Measurements from ENCODE around the gene MORF4L1. TPM values are rescaled to one million over a fixed set of nuclear protein-coding genes. Genes with fewer than 3 reads are reported as not detected.

MORF4L1 gene
- total and polyA plus RNA-seq, 2 experiments from 2014 or later, result 520 to 571 TPM

DNA sequence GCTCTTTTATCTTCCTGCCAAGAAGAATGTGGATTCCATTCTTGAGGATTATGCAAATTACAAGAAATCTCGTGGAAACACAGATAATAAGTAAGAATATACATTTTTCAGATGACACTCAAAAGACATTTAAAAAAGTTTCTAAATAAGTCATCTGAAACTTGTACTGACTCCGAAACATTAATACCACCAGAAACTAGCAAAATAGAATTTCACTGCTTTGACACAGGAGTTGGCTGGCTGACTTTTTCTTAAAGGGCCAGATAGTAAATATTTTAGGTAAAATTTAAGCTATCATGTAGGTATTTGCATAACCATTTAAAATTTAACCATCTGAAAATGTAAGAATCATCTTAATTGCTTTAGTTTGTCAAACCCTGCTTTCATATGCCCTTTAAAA lies 20.8 kb downstream of the MORF4L1 start:
- H3K27ac Mint-ChIP-seq, result no peak overlapping the region
- Histone ChIP-seq H3F3A (replicated peaks; ENCODE audit: low read depth) (peaks cover 5% of the 10 kb centered on the region; the same call in 1 of the 2 replicates), H3K4me1 (ENCODE audit: insufficient read depth) (no peaks in the 10 kb centered on the region), H2AFZ (no peak overlapping the region), H3K9me2 (ENCODE audit: insufficient read depth) (no peaks in the 10 kb centered on the region), H3K4me2 (no peak overlapping the region), H3K79me2 (replicated peaks; ENCODE audit: insufficient read depth) (peaks cover 98% of the 10 kb centered on the region), H3K27me3 (ENCODE audit: insufficient read depth) (no peaks in the 10 kb centered on the region), H3K4me3 (no peak overlapping the region), H4K20me1 (replicated peaks; ENCODE audit: insufficient read depth) (peaks cover 58% of the 10 kb centered on the region), H3K36me3 (ENCODE audit: insufficient read depth) (peaks cover 95% of the 10 kb centered on the region), H3K27ac (ENCODE audit: low read depth) (no peak overlapping the region)
- ATAC-seq (no peak), DNase-seq (ENCODE audit: low spot score) (no peak)
- H3K4me3 Mint-ChIP-seq, result no peak overlapping the region
- peaks cover 100% of the 10 kb centered on the region for H3K36me3 Mint-ChIP-seq (ENCODE audit: low read depth)
- peaks cover 4% of the 10 kb centered on the region for H3K27me3 Mint-ChIP-seq (ENCODE audit: insufficient read depth, low read depth, poor library complexity)
- no peaks in the 10 kb centered on the region for H3K4me1 Mint-ChIP-seq
- no peak for TF ChIP-seq EZH2phosphoT487 (IDR thresholded peaks at IDR 0.05; ENCODE audit: unreplicated experiment)
- TF ChIP-seq, protein P1, sequence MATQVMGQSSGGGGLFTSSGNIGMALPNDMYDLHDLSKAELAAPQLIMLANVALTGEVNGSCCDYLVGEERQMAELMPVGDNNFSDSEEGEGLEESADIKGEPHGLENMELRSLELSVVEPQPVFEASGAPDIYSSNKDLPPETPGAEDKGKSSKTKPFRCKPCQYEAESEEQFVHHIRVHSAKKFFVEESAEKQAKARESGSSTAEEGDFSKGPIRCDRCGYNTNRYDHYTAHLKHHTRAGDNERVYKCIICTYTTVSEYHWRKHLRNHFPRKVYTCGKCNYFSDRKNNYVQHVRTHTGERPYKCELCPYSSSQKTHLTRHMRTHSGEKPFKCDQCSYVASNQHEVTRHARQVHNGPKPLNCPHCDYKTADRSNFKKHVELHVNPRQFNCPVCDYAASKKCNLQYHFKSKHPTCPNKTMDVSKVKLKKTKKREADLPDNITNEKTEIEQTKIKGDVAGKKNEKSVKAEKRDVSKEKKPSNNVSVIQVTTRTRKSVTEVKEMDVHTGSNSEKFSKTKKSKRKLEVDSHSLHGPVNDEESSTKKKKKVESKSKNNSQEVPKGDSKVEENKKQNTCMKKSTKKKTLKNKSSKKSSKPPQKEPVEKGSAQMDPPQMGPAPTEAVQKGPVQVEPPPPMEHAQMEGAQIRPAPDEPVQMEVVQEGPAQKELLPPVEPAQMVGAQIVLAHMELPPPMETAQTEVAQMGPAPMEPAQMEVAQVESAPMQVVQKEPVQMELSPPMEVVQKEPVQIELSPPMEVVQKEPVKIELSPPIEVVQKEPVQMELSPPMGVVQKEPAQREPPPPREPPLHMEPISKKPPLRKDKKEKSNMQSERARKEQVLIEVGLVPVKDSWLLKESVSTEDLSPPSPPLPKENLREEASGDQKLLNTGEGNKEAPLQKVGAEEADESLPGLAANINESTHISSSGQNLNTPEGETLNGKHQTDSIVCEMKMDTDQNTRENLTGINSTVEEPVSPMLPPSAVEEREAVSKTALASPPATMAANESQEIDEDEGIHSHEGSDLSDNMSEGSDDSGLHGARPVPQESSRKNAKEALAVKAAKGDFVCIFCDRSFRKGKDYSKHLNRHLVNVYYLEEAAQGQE (IDR thresholded peaks at IDR 0.05; ENCODE audit: unreplicated experiment), result no peak
- no peak for TF ChIP-seq EZH2 (IDR thresholded peaks at IDR 0.05; ENCODE audit: low read depth, unreplicated experiment)
- TF ChIP-seq POLR2AphosphoS5 (IDR thresholded peaks at IDR 0.05; ENCODE audit: low read depth), result no peak
- TF ChIP-seq, protein P2, sequence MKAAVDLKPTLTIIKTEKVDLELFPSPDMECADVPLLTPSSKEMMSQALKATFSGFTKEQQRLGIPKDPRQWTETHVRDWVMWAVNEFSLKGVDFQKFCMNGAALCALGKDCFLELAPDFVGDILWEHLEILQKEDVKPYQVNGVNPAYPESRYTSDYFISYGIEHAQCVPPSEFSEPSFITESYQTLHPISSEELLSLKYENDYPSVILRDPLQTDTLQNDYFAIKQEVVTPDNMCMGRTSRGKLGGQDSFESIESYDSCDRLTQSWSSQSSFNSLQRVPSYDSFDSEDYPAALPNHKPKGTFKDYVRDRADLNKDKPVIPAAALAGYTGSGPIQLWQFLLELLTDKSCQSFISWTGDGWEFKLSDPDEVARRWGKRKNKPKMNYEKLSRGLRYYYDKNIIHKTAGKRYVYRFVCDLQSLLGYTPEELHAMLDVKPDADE (IDR thresholded peaks at IDR 0.05), result no peak
- TF ChIP-seq STAT1 (IDR thresholded peaks at IDR 0.05; ENCODE audit: unreplicated experiment), result no peak
- TF ChIP-seq, protein P3, sequence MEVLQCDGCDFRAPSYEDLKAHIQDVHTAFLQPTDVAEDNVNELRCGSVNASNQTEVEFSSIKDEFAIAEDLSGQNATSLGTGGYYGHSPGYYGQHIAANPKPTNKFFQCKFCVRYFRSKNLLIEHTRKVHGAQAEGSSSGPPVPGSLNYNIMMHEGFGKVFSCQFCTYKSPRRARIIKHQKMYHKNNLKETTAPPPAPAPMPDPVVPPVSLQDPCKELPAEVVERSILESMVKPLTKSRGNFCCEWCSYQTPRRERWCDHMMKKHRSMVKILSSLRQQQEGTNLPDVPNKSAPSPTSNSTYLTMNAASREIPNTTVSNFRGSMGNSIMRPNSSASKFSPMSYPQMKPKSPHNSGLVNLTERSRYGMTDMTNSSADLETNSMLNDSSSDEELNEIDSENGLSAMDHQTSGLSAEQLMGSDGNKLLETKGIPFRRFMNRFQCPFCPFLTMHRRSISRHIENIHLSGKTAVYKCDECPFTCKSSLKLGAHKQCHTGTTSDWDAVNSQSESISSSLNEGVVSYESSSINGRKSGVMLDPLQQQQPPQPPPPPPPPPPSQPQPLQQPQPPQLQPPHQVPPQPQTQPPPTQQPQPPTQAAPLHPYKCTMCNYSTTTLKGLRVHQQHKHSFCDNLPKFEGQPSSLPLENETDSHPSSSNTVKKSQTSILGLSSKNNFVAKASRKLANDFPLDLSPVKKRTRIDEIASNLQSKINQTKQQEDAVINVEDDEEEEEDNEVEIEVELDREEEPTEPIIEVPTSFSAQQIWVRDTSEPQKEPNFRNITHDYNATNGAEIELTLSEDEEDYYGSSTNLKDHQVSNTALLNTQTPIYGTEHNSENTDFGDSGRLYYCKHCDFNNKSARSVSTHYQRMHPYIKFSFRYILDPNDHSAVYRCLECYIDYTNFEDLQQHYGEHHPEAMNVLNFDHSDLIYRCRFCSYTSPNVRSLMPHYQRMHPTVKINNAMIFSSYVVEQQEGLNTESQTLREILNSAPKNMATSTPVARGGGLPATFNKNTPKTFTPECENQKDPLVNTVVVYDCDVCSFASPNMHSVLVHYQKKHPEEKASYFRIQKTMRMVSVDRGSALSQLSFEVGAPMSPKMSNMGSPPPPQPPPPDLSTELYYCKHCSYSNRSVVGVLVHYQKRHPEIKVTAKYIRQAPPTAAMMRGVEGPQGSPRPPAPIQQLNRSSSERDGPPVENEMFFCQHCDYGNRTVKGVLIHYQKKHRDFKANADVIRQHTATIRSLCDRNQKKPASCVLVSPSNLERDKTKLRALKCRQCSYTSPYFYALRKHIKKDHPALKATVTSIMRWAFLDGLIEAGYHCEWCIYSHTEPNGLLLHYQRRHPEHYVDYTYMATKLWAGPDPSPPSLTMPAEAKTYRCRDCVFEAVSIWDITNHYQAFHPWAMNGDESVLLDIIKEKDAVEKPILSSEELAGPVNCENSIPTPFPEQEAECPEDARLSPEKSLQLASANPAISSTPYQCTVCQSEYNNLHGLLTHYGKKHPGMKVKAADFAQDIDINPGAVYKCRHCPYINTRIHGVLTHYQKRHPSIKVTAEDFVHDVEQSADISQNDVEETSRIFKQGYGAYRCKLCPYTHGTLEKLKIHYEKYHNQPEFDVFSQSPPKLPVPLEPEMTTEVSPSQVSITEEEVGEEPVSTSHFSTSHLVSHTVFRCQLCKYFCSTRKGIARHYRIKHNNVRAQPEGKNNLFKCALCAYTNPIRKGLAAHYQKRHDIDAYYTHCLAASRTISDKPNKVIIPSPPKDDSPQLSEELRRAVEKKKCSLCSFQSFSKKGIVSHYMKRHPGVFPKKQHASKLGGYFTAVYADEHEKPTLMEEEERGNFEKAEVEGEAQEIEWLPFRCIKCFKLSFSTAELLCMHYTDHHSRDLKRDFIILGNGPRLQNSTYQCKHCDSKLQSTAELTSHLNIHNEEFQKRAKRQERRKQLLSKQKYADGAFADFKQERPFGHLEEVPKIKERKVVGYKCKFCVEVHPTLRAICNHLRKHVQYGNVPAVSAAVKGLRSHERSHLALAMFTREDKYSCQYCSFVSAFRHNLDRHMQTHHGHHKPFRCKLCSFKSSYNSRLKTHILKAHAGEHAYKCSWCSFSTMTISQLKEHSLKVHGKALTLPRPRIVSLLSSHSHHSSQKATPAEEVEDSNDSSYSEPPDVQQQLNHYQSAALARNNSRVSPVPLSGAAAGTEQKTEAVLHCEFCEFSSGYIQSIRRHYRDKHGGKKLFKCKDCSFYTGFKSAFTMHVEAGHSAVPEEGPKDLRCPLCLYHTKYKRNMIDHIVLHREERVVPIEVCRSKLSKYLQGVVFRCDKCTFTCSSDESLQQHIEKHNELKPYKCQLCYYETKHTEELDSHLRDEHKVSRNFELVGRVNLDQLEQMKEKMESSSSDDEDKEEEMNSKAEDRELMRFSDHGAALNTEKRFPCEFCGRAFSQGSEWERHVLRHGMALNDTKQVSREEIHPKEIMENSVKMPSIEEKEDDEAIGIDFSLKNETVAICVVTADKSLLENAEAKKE (CRISPR knock-in tag; IDR thresholded peaks at IDR 0.05), result no peak
- no peak for TF ChIP-seq CREB1 (CRISPR knock-in tag; IDR thresholded peaks at IDR 0.05; ENCODE audit: low read depth)
- TF ChIP-seq JUNB (IDR thresholded peaks at IDR 0.05; ENCODE audit: unreplicated experiment), result no peak
- no peak for TF ChIP-seq ZNF114 (CRISPR knock-in tag; IDR thresholded peaks at IDR 0.05)
- TF ChIP-seq, protein P4, sequence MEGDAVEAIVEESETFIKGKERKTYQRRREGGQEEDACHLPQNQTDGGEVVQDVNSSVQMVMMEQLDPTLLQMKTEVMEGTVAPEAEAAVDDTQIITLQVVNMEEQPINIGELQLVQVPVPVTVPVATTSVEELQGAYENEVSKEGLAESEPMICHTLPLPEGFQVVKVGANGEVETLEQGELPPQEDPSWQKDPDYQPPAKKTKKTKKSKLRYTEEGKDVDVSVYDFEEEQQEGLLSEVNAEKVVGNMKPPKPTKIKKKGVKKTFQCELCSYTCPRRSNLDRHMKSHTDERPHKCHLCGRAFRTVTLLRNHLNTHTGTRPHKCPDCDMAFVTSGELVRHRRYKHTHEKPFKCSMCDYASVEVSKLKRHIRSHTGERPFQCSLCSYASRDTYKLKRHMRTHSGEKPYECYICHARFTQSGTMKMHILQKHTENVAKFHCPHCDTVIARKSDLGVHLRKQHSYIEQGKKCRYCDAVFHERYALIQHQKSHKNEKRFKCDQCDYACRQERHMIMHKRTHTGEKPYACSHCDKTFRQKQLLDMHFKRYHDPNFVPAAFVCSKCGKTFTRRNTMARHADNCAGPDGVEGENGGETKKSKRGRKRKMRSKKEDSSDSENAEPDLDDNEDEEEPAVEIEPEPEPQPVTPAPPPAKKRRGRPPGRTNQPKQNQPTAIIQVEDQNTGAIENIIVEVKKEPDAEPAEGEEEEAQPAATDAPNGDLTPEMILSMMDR (conservative IDR thresholded peaks at IDR 0.05; ENCODE audit: low read depth in 2 of 2), result no peak
- TF ChIP-seq NANOG (IDR thresholded peaks at IDR 0.05; ENCODE audit: borderline replicate concordance), result no peak
- TF ChIP-seq ZNF331 (CRISPR knock-in tag; IDR thresholded peaks at IDR 0.05; ENCODE audit: low read depth), result no peak
- H3K9me3 Mint-ChIP-seq, result no peaks in the 10 kb centered on the region

Measured in GM23338 (cell line).